ENCODE measurements around the gene PHF11. TPM values are rescaled to one million over a fixed set of nuclear protein-coding genes. Genes with fewer than 3 reads are reported as not detected.

Gene PHF11
- total and polyA plus RNA-seq, 2 donors (not counting 3 experiments of a cell fraction or from before 2014, with no cell fraction given), result 12.9 to 32.4 TPM

DNA sequence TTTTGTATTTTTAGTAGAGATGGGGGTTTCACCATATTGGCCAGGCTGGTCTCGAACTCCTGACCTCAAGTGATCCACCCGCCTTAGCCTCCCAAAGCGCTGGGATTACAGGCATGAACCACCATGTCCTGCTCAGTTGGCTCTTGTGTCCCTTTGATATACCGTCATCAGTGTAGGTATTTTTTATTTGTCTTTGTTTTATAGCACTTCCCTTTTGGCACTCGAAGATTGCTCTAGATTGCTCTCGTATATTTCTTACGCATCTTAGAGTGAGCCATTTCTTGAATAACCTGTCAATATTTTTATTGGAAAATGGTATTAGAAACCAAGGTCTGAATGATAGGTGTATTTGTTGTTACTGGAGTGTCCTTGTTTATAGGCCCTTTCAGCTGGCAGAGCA lies 42.3 kb upstream of the PHF11 start:
- H3K79me2 ChIP-seq (ENCODE audit: control insufficient read depth, insufficient read depth, low read length), result no peaks in the 10 kb centered on the region
- H3K27ac ChIP-seq (ENCODE audit: insufficient read depth, low read depth, low read length), result no peak overlapping the region
- H3K9me1 ChIP-seq (replicated peaks; ENCODE audit: control insufficient read depth, extremely low read depth, insufficient read depth, low read length), result no peaks in the 10 kb centered on the region
- dilution Hi-C loops (cut with MboI; ENCODE audit: extremely low pct_ligation_motif_present, low sequenced_read_pairs), result no loop called here
- POLR2A ChIA-PET, result no interaction called here
- peaks cover 3% of the 10 kb centered on the region for H4K20me1 ChIP-seq (replicated peaks; ENCODE audit: control insufficient read depth, extremely low read depth, insufficient read depth, low read length)
- CTCF ChIA-PET, result no interaction called here
- FAIRE-seq (no peak), DNase-seq (ENCODE audit: low read depth, low spot score) (no peak)
- no peaks in the 10 kb centered on the region for H3K36me3 ChIP-seq (ENCODE audit: control insufficient read depth in 2 of 2, extremely low read depth in 1 of 2, insufficient read depth in 2 of 2, low read length in 2 of 2)
- intact Hi-C loops (cut with micrococcal nuclease), result no loop called here
- H2AFZ ChIP-seq (ENCODE audit: low read depth, low read length), result no peak overlapping the region
- H3K27me3 ChIP-seq (ENCODE audit: control insufficient read depth in 2 of 2, insufficient read depth in 2 of 2, low read length in 2 of 2), result peaks cover 1 to 2% of the 10 kb centered on the region in 2 experiments
- peaks cover 6% of the 10 kb centered on the region for H3K4me1 ChIP-seq (ENCODE audit: control insufficient read depth, extremely low read depth, insufficient read depth, low read length)
- H3K9ac ChIP-seq (replicated peaks; ENCODE audit: extremely low read depth, insufficient read depth, low read length), result no peak overlapping the region
- TF ChIP-seq JUN (IDR thresholded peaks at IDR 0.05; ENCODE audit: borderline replicate concordance, insufficient read depth, insufficient read length, low read depth) (no peak), EZH2 (IDR thresholded peaks at IDR 0.05; ENCODE audit: borderline replicate concordance, low read depth, low read length, severe bottlenecking) (no peak), MYC (IDR thresholded peaks at IDR 0.05; ENCODE audit: low read depth, low read length) (no peak), POLR2A (IDR thresholded peaks at IDR 0.05; ENCODE audit: low read depth, low read length) (no peak), GATA2 (IDR thresholded peaks at IDR 0.05; ENCODE audit: insufficient read depth, insufficient read length, low read depth, low read length) (no peak), POLR2AphosphoS5 (IDR thresholded peaks at IDR 0.05; ENCODE audit: insufficient read depth, low read depth, low read length) (no peak), FOS (IDR thresholded peaks at IDR 0.05; ENCODE audit: borderline replicate concordance, insufficient read depth, low read length) (no peak)
- TF ChIP-seq, protein P1, sequence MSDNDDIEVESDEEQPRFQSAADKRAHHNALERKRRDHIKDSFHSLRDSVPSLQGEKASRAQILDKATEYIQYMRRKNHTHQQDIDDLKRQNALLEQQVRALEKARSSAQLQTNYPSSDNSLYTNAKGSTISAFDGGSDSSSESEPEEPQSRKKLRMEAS (IDR thresholded peaks at IDR 0.05; ENCODE audit: insufficient read depth, insufficient read length), result no peak
- TF ChIP-seq, protein P2, sequence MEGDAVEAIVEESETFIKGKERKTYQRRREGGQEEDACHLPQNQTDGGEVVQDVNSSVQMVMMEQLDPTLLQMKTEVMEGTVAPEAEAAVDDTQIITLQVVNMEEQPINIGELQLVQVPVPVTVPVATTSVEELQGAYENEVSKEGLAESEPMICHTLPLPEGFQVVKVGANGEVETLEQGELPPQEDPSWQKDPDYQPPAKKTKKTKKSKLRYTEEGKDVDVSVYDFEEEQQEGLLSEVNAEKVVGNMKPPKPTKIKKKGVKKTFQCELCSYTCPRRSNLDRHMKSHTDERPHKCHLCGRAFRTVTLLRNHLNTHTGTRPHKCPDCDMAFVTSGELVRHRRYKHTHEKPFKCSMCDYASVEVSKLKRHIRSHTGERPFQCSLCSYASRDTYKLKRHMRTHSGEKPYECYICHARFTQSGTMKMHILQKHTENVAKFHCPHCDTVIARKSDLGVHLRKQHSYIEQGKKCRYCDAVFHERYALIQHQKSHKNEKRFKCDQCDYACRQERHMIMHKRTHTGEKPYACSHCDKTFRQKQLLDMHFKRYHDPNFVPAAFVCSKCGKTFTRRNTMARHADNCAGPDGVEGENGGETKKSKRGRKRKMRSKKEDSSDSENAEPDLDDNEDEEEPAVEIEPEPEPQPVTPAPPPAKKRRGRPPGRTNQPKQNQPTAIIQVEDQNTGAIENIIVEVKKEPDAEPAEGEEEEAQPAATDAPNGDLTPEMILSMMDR (IDR thresholded peaks at IDR 0.05; ENCODE audit: extremely low read depth in 1 of 2, insufficient read depth in 1 of 2, low read depth in 1 of 2, low read length in 2 of 2), result no peak
- H3K4me3 ChIP-seq (replicated peaks in 1 of 3; ENCODE audit: insufficient read depth in 1 of 3, low read depth in 1 of 3, low read length in 3 of 3), result no peak overlapping the region
- H3K9me3 ChIP-seq (replicated peaks; ENCODE audit: control insufficient read depth, insufficient read depth, low read length), result no peaks in the 10 kb centered on the region
- H3K4me2 ChIP-seq (ENCODE audit: insufficient read depth, low read length), result no peak overlapping the region
- BruUV-seq (replicated peaks), result no TSS peak

Measured in endothelial cell of umbilical vein (primary cell).